Fibroblast of peridontal ligament (primary cell): ENCODE data around the gene HS2ST1.
A peak's percentile ranks its signal among the peaks of the same experiment; 100 is the strongest.
"Not testable (repeated sequence)": the region's sequence is repeated elsewhere in the genome, so short reads cannot be mapped to it uniquely, and the experiment has no call there.

ENCODE experiments used
- DNase-seq: peaks from one replicate; pipeline ENCODE4 v3.0.0-alpha.2; 2010; ENCODE audit errors: extremely low read depth

The HS2ST1 gene

GRCh38 chr1:86925742-86926141 is 11.3 kb downstream of the HS2ST1 start:
- DNase-seq = no peak

DNA sequence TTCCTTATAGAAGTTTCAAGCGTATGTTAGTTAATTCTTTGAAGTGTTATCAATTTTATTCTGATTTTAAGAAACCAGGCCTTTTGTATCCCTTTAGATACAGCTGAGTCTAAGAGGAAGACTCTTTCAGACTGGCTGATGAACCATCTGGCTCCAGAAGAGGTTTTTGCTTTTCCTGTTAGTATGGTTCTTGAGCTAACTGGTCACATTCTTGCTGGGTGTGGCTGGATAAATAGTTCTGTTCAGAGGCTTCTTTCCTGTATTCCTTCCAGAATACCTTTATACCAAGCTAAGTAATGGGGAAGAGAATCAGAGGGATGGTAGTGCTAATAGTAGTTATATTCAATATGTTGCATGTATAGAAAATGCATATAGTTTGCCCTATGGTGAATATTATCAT is 12.4 kb downstream of the HS2ST1 start:
- no peak for DNase-seq

DNA sequence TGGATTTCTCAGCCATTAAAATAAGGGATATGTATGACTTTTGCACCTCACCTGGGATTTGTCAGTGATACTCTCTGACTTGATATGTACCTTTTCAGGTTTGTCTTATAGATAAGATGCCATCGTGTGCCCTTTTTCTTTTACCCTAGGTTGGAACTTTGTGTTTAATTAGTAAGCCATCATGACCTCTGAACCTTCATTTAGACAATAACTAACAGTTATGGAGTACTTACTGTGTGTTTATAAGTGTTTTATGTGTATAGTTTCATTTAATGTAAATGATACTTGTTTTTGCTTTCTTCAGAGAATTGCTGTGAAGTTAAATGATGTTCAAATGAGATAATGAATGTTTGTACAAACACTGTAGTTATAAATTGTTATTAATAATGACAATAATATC is 14.4 kb downstream of the HS2ST1 start:
- DNase-seq = no peak

DNA sequence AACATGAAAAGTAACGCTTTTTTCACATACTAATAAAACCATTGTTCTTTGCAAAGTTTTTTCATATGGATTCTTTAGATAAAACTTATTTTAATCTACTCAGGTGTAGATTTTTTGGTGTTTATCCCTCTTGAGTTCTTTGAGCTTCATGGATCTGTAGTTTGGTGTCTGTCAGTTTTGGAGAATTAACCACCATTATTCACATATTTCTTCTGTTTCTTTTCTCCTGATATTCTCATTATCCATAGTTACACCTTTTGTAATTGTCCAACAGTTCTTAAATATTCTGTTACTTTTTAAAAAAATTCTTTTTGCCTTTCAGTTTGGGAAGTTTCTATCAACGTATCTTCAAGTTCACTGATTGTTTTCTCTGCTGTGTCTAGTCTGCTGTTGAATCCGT is 18.6 kb downstream of the HS2ST1 start:
- no peak for DNase-seq

GRCh38 chr1:86933562-86934377 is 19.3 kb downstream of the HS2ST1 start:
- DNase-seq = peak; percentile 36

DNA sequence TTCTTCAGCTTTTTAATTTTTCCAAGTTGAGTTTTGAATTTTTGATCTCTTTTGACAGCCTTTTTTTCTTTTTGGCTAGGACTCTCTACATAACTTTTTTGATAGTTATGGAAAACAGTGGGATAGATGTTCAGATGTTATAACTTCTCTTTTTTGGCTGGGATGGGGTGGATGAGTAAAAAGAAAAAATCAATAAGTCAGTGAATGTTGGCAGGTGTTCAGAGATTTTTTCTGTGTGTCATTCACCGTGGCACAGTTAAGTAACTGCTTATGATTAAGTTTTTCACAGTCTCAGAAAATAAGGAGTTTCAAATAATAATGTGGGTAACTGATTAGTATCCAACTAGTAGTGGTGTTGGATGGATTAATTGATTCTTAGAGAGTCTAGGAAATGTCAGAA is 24.0 kb downstream of the HS2ST1 start:
- DNase-seq = peak; percentile 17

DNA sequence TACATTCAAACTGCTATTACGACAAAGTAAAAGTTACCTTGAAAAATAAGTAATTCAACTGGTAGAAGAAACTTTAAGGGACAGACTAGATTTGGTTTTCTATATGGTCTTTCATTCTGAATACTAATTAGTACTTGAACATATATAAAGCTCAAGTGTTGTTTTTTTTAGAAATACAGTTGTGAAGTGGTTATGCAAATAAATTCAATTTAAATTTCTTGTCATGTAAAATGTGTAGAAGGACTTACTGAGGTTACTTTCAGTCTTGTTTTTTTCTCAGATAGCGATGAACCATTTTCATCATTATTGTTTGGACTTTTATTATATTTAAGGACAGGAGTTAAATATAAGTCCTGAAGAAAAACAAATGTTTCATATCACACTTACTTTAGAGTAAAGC is 24.4 kb downstream of the HS2ST1 start:
- DNase-seq = no peak

DNA sequence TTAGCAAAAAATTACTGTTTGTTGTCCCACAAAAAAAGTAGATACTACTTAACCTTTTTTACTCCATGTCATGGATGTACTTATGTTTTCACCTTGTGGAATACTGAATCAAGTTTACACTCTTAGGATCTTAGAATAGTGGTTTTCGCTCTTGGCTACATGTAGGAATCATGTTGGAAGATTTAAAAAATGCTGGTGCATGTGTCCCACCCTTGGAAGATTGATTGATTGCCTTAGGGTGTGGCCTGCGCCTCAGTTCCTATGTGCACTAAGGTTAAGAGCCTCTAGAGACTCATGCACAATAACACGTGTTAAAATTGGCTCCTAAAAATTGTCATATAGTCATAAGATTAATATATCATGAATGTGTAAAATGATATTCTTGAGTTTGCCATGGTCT is 25.0 kb downstream of the HS2ST1 start:
- DNase-seq = no peak

GRCh38 chr1:86940599-86940998 is 26.2 kb downstream of the HS2ST1 start:
- DNase-seq = no peak

GRCh38 chr1:86942042-86942441 is 27.6 kb downstream of the HS2ST1 start:
- no peak for DNase-seq

DNA sequence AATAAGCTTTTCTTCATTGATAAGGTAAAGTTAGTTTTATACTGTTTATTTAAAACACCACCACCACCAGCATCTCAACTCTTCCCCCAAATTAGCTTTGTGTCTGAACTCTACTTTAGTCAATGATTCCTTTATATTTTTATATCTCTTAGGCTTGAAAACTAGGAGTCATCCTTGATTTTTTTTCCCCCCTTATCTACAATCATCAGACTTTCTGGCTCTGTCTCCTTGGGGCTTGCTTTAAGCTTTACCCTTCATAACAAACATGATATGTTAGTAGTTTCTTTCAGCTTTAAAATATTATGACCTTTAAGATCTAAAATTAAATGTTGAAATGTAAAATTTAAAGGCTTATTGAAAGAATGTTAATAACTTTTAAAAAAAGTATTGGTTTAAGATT is 28.3 kb downstream of the HS2ST1 start:
- DNase-seq = no peak

DNA sequence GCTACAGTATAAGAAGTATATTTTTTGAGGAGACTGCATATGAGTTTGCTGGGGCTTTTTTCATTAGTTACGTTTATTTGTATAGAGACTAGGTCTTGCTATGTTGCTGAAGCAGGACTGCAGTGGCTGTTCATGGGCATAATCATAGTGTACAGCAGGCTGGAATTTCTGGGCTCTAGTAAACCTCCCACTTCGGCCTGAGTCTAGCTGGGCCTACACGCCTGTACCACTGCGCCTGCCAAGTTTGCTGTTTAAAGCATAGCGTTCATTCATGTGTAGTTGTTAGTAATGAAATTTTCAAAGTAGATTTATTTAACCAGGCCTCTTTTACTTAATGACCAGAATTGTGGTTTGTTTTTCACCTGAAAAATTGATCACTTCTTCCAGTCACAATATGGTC is 33.8 kb downstream of the HS2ST1 start:
- no peak for DNase-seq

DNA sequence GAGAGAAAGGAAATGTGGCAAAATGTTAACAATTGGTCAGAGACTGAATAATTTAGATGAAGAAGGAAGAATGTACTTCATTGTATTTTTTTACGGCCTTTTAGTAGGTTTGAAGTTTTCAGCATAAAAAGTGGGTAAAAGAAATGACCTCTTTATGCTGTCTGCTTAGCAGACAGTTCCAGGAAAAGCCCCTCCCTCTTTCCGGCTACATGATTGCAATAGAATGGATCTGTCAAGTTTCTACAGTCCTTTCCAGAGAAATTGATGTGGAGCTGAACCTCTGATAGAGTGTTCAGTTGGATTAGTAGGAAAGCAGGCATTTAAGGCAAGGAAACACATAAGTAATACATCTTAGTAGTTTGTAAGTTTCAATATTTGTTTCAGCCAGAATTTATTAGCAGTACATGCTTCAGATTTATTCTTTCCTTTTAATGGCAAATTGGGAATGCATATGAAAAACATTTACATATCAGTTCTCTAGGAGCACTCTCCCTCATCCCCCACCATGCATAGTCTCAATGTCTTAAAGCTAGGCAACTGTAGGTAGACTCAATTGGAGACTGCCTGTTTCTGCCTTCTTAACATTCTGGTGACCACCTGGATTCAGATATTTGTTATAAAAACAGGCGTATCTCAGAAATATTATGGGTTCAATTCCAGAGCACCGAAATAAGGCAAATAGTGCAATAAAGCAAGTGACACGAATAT is 36.4 kb downstream of the HS2ST1 start:
- no peak for DNase-seq

GRCh38 chr1:86951430-86951829 is 37.0 kb downstream of the HS2ST1 start:
- DNase-seq = no peak

DNA sequence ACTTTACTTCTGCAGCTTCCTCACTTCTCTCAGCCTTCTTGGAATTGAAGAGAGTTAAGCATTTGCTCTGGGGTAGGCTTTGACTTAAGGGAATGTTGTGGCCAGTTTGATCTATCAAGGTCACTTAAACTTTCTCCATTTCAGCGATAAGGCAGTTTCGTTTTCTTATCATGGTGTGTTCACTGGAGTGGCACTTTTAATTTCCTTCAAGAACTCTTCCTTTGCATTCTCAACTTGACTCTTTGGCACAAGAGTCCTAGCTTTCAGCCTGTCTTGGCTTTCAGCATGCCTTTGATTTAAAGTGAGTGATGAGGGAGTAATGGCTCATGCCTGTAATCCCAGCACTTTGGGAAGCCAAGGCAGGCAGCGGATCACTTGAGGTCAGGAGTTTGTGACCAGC is 38.7 kb downstream of the HS2ST1 start:
- DNase-seq = no peak

DNA sequence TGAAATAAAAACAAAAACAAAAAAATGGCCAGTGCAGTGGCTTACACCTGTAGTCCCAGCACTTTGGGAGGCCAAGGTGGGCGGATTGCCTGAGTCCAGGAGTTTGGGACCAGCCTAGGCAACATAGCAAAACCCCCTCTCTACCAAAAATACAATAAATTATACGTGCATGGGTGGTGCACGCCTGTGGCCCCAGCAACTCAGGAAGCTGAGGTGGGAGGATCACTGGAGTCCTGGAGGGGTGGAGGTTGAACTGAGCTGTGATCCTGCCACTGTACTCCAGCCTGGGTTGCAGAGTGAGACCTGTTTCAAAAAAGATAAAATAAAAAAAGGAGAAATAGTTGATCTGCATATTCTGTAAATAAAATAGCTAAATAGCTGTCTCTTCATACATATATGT is 41.2 kb downstream of the HS2ST1 start:
- no peak for DNase-seq

DNA sequence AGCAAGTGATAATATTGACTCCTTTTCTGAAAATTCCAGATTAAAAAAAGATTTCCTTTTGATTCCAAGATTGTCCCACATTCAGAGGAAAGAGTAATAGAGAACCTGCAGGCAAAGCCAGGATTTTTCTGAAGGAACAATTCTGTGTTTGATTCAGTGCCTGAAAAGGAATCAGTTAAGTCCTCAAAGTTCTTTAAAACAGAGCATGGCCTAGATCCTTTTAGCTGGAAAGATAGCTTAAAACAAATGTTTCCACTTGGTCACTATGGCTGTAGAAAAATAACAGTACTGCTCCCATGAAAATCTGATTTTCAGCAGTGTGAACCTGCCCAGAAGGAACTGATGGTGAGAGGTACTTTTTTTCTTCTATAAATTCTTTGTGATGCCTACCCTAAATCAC is 41.8 kb downstream of the HS2ST1 start:
- DNase-seq = no peak

DNA sequence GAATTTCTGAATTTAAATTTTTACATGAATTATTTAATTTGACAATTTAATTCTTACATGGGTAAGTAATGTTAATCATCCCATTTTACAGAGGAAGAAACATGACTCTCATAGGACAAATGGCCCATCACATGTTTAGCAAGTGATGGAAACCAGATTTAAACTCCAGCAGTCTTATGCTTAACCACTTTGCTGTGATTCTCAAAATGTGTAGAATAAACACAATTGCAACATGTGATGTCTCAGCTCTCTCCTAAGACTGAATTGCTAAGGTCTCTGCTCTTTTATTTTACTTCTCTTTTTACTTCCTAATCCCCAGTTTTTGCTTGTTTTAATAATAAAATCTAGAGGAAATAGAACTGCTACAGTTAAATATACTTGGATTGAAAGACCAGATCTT is 42.8 kb downstream of the HS2ST1 start:
- DNase-seq = peak; percentile 62

DNA sequence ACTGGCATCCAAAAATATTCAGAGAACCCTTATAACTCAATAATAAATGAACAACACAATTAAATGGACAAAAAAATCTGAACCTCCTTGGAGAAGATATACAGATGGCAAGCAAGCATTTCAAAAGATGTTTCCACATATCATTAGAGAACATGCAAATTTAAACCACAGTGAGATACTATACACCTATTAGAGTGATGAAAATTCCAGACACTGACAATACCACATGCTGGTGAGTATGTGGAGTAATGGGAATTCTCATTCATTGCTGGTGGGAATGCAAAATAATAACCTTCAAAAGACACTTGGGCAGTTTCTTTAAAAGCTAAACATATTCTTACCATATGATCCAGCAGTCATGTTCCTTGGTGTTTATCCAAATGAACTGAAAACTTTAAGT is 46.1 kb downstream of the HS2ST1 start:
- DNase-seq = no peak

DNA sequence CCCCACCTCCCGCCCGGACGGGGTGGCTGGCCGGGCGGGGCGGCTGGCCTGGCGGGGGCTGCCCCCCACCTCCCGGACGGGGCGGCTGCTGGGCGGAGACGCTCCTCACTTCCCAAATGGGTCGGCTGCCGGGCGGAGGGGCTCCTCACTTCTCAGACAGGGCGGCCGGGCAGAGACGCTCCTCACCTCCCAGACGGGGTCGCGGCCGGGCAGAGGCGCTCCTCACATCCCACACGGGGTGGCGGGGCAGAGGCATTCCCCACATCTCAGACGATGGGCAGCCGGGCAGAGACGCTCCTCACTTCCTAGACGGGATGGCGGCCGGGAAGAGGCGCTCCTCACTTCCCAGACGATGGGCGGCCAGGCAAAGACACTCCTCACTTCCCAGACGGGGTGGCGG is 49.4 kb downstream of the HS2ST1 start:
- not testable (repeated sequence) for DNase-seq

GRCh38 chr1:86965012-86965826 is 50.8 kb downstream of the HS2ST1 start:
- DNase-seq = peak; percentile 70

- no peak for DNase-seq
Observed at GRCh38 chr1:86965827-86966182, 51.4 kb downstream of the HS2ST1 start.

DNA sequence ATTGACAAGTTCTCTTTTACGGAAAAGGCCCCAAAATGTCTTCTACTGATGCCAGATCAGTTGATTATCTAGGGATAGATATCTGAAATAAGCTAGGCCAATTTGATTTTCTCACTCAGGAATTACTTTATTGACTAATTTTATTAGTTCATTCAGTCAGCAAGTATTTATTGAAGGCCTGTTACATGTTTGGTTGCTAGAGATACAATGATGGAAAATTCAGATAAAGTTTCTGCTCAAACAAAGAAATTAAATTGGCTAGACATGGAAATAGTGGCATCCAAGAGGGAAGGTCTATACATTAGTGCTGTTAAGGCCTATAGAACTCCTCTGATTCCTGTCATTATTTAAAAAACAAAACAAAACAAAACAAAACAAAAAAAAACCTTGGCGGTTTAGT is 56.5 kb downstream of the HS2ST1 start:
- DNase-seq = no peak
